ENCODE results near the gene CDC14A.

The CDC14A gene

DNA sequence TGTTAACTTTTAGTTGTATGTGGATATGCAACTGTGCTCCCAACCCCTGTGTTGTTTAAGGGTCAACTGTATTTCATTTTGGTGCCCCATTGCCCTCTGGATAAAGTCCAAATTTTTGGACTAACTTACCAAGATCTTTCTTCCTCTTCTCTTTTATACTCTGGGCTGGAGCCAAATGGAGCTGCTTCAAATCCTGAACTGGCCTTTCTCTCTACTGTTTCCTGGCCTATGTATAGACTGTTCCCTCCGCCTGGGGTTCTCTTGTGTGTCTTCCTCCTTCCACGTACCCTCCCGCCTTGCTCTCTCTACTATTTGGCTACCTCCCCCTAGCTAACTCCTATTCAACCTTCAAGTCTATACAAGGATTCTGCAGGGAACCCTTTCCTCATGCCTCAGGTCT lies 8.4 kb upstream of the CDC14A start:
- in situ Hi-C loops (cut with HindIII; ENCODE audit: low pct_unique_long_range_greater_than_20kb, low sequenced_read_pairs) = no loop called here
- DNase-seq (ENCODE audit: low read depth in 1 of 2, low spot score in 1 of 2) = no peak

DNA sequence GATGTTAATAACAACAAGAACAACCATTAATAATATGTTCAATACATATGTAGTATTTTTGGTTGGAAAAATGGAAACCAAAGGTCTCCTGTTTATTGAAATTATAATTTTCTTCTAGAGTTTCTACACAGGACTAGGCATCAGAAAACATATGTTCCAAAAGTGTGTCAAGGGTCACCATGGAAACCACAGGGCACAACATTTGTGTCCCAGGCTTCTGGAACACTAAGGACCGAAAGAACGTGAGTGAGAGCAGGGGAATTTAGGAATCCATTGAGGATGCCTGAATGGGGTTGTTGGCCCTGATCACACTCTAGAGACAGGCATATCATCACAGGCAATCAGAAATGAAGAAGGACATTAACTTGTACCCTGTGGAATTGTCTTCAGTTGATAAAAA lies 7.5 kb upstream of the CDC14A start:
- no peak for DNase-seq (ENCODE audit: low read depth in 1 of 2, low spot score in 1 of 2)
- TF ChIP-seq JUND (IDR thresholded peaks at IDR 0.05; ENCODE audit: low read depth) = no peak
- in situ Hi-C loops (cut with HindIII; ENCODE audit: low pct_unique_long_range_greater_than_20kb, low sequenced_read_pairs) = no loop called here

More for the DNA sequence above, 8.4 kb upstream of the CDC14A start:
- no peak for TF ChIP-seq JUND (IDR thresholded peaks at IDR 0.05; ENCODE audit: low read depth)

DNA sequence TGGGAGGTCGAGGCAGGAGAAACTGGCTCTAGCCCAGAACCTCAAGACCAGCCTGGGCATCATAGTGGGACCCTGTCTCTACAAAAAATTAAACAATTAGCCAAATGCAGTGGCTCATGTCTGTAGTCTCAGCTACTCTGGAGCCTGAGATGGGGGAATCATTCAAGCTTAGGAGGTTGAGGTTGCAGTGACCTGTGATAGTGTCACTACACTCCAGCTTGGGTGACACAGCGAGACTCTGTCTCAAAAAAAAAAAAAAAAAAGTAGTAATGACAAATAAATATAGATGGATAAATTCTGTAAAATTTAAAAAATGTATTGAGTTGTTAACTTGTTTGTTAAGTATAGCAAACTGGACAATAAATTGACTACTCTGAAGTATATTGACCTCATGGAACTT lies 5.9 kb upstream of the CDC14A start:
- in situ Hi-C loops (cut with HindIII; ENCODE audit: low pct_unique_long_range_greater_than_20kb, low sequenced_read_pairs) = no loop called here
- no peak for DNase-seq (ENCODE audit: low read depth in 1 of 2, low spot score in 1 of 2)
- TF ChIP-seq JUND (IDR thresholded peaks at IDR 0.05; ENCODE audit: low read depth) = no peak

DNA sequence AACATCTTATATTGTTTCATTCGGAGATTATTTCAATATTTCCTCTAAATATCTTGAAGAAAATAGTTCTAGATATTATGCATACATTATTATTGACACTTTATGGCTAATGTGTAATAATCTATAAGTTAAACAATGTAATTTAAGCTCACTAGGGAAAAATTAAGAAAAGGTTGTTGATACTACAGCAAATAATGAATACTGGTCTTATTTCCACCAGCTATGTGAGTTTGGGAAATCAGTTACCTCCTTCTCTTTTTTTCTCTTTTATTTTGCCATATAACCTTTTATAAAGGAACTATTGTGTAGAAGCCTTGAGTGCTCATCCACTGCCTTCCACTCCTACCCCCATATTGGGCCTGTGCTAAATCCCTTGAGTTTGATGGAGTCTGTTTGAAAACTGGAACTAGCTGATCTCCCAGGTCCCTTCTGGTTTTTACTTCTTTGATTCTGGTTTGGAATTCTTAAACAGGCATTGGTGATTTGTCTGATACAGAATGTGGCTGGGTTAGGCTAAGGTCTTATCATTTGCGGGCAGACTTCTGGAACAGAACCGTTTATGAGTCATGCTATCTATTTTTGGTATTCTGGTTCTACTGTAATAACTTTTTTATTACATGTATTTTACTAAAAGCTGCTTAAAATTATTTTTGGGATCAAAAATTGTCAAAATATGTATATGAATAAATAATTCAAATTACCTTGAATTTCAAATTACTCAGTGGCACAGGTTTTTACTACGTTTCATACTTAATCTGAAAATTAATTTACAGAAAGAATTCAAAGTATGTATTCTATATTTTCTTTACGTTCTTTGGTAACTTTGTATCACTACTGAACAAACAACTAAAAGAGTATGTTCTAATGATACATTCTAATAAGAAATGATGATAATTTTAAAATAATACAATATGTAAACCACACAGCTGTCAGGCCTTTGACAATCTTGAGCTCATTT lies 5.0 kb upstream of the CDC14A start:
- TF ChIP-seq JUND (IDR thresholded peaks at IDR 0.05; ENCODE audit: low read depth) = no peak
- in situ Hi-C loops (cut with HindIII; ENCODE audit: low pct_unique_long_range_greater_than_20kb, low sequenced_read_pairs) = no loop called here
- DNase-seq (ENCODE audit: low read depth in 1 of 2, low spot score in 1 of 2) = no peak

DNA sequence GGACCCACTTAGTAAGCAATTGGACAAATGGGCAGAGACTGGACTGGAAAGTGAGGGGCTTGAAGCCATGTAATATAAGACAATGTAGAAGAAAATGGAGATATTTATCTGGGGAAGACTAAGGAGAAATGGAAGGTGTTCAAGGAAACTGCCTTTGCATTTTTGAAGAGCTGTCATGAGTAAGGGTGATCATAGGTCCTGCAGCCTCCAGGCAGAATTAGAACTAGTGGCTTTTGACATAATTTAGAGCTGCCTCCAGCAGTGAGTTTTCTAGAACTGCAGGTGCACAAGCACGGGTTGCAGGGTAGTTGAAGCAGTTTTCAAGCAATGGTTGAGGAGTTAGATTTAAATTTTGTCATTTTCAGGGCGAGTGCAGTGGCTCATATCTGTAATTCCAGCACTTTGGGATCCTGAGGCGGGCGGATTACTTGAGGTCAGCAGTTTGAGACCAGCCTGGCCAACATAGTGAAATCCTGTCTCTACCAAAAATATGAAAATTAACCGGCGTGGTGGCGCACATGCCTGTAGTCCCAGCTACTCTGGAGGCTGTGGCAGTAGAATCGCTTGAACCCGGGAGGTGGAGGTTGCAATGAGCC lies 3.7 kb upstream of the CDC14A start:
- DNase-seq (ENCODE audit: low read depth in 1 of 2, low spot score in 1 of 2) = no peak
- in situ Hi-C loops (cut with HindIII; ENCODE audit: low pct_unique_long_range_greater_than_20kb, low sequenced_read_pairs) = no loop called here
- TF ChIP-seq JUND (IDR thresholded peaks at IDR 0.05; ENCODE audit: low read depth) = no peak

DNA sequence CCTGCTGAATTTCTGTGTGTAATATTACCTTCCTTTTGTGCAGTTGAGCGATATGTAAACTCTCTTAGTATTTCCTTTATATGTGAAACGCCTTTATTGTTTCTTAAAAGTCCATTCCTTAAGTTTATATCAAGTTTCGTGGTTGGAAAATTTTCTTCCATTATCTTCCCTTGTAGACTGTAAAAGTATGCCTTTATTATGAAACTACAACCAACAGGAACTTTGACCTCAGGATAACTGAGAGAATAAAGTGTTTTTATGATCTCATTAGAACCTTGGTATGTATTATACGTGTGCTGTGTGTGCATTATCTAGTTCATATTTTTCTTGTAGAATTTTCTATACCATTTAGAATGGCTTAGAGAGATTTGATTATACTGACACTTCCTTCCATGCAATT lies 3.1 kb upstream of the CDC14A start:
- no peak for DNase-seq (ENCODE audit: low read depth in 1 of 2, low spot score in 1 of 2)
- TF ChIP-seq JUND (IDR thresholded peaks at IDR 0.05; ENCODE audit: low read depth) = no peak
- in situ Hi-C loops (cut with HindIII; ENCODE audit: low pct_unique_long_range_greater_than_20kb, low sequenced_read_pairs) = no loop called here

DNA sequence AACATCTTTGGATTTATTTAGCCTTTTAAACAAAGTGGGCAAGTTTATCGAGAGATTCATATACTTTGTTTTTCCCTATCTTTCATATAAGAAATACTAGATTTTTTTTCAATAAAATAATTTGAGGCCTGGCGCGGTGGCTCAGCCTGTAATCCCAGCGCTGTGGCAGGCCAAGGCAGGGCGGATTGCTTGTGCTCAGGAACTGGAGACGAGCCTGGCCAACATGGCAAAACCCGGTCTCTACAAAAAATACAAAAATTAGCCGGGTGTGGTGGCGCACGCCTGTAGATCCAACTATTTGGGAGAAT lies 1.6 kb upstream of the CDC14A start:
- in situ Hi-C loops (cut with HindIII; ENCODE audit: low pct_unique_long_range_greater_than_20kb, low sequenced_read_pairs) = no loop called here
- no peak for TF ChIP-seq JUND (IDR thresholded peaks at IDR 0.05; ENCODE audit: low read depth)
- no peak for DNase-seq (ENCODE audit: low read depth in 1 of 2, low spot score in 1 of 2)

DNA sequence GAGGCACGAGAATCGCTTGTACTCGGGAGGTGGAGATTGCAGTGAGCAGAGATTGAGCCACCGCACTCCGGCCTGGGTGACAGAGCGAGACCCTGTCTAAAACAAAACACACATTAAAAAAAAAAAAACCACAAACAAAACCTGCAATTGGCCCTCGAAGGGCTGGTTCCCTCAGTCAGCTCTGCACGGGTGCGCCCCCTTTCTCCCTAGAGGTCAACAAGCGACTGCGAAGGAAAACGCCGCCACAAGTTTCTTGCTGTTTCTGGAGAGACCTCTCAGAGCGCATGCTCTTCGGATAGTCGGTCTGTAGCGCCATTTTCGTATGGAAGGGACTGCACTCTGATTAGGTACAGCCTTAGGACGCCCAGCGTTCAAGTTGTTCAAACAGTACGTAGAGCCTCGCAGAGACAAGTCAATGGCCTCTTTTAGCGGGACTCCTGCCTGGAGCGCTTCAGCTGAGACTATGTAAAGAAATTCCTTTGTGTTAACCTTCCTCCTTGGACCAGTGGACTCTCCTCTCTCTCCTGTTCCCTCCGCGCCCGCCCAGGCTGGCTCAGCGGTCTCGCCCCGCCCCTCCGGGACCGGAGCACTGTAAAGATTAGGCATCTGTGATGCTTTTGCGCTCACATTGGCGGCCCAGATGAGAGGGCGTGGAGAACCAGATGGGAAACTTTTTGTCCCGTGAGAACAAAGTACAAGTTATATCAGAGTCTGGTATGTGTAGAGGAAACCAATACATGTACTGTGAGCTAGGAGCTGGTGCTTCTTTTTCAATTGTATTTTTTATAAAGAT lies 1.0 kb upstream of the CDC14A start:
- in situ Hi-C loops (cut with HindIII; ENCODE audit: low pct_unique_long_range_greater_than_20kb, low sequenced_read_pairs) = no loop called here
- peak; percentile 40 to 87 for DNase-seq (ENCODE audit: low read depth in 1 of 2, low spot score in 1 of 2)
- no peak for TF ChIP-seq JUND (IDR thresholded peaks at IDR 0.05; ENCODE audit: low read depth)

DNA sequence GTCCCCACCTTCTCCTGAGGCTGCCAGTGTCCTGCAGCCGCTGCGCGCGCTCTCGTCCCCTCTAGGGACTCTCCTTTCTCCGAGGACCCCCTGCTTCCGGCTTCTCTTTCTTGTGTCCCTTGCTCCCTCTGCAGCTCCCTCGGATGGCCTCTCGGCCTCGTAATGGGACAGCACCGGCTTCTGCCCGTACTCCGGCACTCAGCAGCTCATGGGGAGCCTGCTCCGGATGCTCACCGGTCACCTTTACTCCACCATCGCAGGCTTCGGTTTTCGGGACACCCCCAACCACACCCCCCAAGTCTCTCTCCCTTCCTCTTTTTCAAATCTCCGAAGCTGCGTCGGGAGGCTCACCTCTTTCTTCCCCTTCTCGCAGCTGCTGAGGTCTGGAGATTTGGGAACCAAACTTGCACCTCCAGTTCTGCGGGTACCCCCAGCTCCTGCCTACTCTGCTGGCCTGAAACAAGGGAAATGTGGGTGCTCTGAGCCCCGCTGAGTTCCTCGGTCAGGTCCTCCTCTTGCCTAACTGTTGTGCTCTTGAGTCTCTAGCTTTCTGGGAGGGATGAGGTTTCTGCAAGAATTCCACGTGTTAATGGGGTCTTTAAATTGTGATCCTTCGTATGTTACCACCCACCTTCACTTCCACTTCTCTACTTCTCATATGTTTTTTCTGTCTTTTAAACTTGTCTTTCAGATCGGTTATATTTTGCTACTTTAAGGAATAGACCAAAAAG lies 930 bp downstream of the CDC14A start:
- TF ChIP-seq JUND (IDR thresholded peaks at IDR 0.05; ENCODE audit: low read depth) = no peak
- in situ Hi-C loops (cut with HindIII; ENCODE audit: low pct_unique_long_range_greater_than_20kb, low sequenced_read_pairs) = no loop called here
- peak; percentile 4 to 13 for DNase-seq (ENCODE audit: low read depth in 1 of 2, low spot score in 1 of 2)

DNA sequence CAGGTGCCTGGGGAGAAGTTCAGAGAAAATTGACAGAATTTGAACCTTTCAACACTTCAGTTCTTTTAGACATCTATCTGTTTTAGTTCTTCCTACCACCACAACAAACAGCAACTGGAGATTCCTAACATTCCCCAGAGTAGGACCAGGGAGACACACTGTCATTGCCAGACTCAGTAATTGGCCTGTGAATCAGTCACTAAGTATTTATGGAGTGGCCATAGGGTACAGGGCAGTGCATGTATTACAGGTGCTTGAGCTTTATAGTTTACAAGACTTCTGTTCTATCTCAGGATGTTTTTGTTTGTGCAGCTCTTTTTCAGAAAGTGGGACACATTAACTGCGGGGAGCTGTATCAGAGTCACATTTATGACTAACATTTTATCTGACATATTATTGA lies 1.7 kb downstream of the CDC14A start:
- in situ Hi-C loops (cut with HindIII; ENCODE audit: low pct_unique_long_range_greater_than_20kb, low sequenced_read_pairs) = no loop called here
- peak in 1 of 2 experiments; percentile 52 for DNase-seq (ENCODE audit: low read depth in 1 of 2, low spot score in 1 of 2)
- TF ChIP-seq JUND (IDR thresholded peaks at IDR 0.05; ENCODE audit: low read depth) = no peak

DNA sequence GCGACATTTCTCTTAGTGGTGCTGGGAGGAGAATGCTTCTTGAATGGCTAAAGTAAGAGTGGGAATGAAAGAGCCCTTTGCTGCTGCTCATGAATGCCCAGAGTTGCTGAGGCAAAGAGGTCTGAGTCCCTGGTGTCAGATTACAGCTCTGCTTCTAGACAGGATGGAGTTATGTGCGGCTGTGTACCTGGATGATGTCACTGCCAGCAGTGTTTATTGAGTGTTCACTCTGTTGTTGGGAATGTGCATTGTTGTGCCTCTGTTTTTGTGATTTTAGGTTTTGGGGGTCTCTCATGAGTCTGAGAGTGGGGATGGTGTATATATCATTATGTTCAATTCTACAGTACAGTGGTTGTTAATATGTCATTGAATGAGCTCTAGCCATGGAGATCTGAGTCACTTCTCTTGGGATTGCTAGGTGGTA lies 2.7 kb downstream of the CDC14A start:
- in situ Hi-C loops (cut with HindIII; ENCODE audit: low pct_unique_long_range_greater_than_20kb, low sequenced_read_pairs) = no loop called here
- no peak for TF ChIP-seq JUND (IDR thresholded peaks at IDR 0.05; ENCODE audit: low read depth)
- DNase-seq (ENCODE audit: low read depth in 1 of 2, low spot score in 1 of 2) = peak; percentile 53 to 80

DNA sequence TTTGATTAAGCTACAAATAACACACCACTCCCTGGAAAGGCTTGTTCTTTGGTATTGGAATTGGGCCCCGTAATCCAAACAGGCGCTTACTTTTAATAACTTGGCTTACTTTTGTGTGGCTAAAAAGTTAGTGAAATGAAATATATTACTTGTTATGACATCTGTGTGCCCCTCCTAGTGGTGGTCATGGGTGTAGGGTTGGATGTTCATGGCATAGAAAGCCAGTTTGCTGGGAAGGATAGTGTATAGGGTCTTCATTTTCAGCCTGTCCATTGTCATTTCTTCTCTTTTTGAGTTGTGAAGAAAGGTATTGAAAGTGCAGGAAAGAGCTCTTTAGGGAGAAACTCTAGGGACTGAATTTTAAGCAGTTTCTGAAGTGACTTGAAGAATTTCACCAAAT lies 5.9 kb downstream of the CDC14A start:
- in situ Hi-C loops (cut with HindIII; ENCODE audit: low pct_unique_long_range_greater_than_20kb, low sequenced_read_pairs) = no loop called here
- TF ChIP-seq JUND (IDR thresholded peaks at IDR 0.05; ENCODE audit: low read depth) = no peak
- no peak for DNase-seq (ENCODE audit: low read depth in 1 of 2, low spot score in 1 of 2)

Measured in T47D (cell line).